ENCODE results near the gene B9D1.

DNA sequence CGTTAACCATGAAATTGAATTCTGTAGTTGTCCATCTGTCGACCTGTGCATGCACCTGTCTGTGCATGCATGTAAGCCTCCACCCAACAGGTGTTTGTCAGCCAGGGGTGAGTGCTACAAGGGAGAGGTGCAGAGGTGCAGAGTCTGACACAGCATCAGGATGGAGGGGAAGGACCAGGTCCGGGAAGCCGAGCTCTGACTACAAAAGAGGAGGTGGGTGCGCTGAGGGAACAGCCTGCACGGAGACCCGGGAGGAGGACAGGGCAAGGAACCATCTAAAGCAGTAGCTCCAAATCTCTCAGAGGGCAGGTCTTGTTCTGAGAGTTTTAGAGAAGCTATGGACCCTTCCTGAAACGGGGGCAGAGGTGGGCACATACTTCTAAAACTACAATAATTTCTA lies 54.1 kb downstream of the B9D1 start:
- TF ChIP-seq FOXA1 (IDR thresholded peaks at IDR 0.05), result no peak
- no peak for TF ChIP-seq ELF4 (IDR thresholded peaks at IDR 0.05)
